Urinary bladder (tissue), 4 donors: ENCODE results near the gene FAM120C. TPM values are rescaled to one million over a fixed set of nuclear protein-coding genes. Genes with fewer than 3 reads are reported as not detected.

ENCODE experiments used
- DNase-seq: peaks from one replicate; pipeline ENCODE4 v3.0.0-alpha.2; 2015; ENCODE audit errors: extremely low spot score
- H3K27ac ChIP-seq: one replicate; pipeline ENCODE4 v1.5.1; 2013; ENCODE audit warnings: low read depth, mild to moderate bottlenecking, moderate library complexity
- H3K36me3 ChIP-seq: one replicate; pipeline ENCODE4 v1.6.1; 2013; ENCODE audit warnings: mild to moderate bottlenecking, moderate library complexity; ENCODE audit not compliant: insufficient read depth
- H3K4me1 ChIP-seq: one replicate; pipeline ENCODE4 v1.6.1; 2013; ENCODE audit warnings: mild to moderate bottlenecking, moderate library complexity; ENCODE audit not compliant: insufficient read depth
- H3K4me3 ChIP-seq: one replicate; pipeline ENCODE4 v1.5.1; 2013; ENCODE audit warnings: low read depth, low read length
- WGBS: extraction: QIAGEN DNeasy Blood & Tissue Kit; methylation state at CpG from one replicate; pipeline ENCODE4 v1.1.7; 2013; 5-methylcytosine and 5-hydroxymethylcytosine counted together
- polyA plus RNA-seq: library from polyadenylated mRNA; stranded (reverse); fragments of 200-250 nt; gene quantifications from one replicate; pipeline ENCODE4 v1.2.3, GENCODE V29; 2013
- total RNA-seq: library from RNA; depleted of rRNA; stranded (reverse); fragments of >200 nt; gene quantifications from one replicate; pipeline ENCODE4 v1.2.3, GENCODE V29; 2014
- donor health status: healthy with polysubstance abuse.
- donor health status: healthy.

The FAM120C gene
- total and polyA plus RNA-seq, 2 donors: 3.9 to 9.0 TPM

GRCh38 chrX:54087661-54088060 is 95.4 kb downstream of the FAM120C start:
- WGBS: 63% methylated on average over 4 of the region's 4 CpGs
- H3K4me3 ChIP-seq: no peak overlapping the region

GRCh38 chrX:54085666-54086065 is 97.4 kb downstream of the FAM120C start:
- 91% methylated on average over 6 of the region's 6 CpGs for WGBS
- DNase-seq: no peak
- Histone ChIP-seq H3K4me1 (no peaks in the 10 kb centered on the region), H3K4me3 (no peak overlapping the region), H3K27ac (no peak overlapping the region), H3K36me3 (no peaks in the 10 kb centered on the region)

More at GRCh38 chrX:54087661-54088060, 95.4 kb downstream of the FAM120C start:
- Histone ChIP-seq H3K4me1 (no peaks in the 10 kb centered on the region), H3K27ac (no peak overlapping the region), H3K36me3 (no peaks in the 10 kb centered on the region)
- no peak for DNase-seq

- Histone ChIP-seq H3K27ac (no peak overlapping the region), H3K36me3 (no peaks in the 10 kb centered on the region), H3K4me3 (no peak overlapping the region), H3K4me1 (no peaks in the 10 kb centered on the region)
- DNase-seq: no peak
- 95% methylated on average over 2 of the region's 2 CpGs for WGBS
Observed at GRCh38 chrX:54076903-54077302, 106.2 kb downstream of the FAM120C start.

GRCh38 chrX:54074826-54075225 is 108.2 kb downstream of the FAM120C start:
- no peak for DNase-seq
- H3K27ac ChIP-seq: no peak overlapping the region
- 97% methylated on average over 6 of the region's 6 CpGs for WGBS
- H3K4me3 ChIP-seq: no peak overlapping the region
- no peaks in the 10 kb centered on the region for H3K4me1 ChIP-seq
- no peaks in the 10 kb centered on the region for H3K36me3 ChIP-seq

- no peak for DNase-seq
- no peaks in the 10 kb centered on the region for H3K36me3 ChIP-seq
- 75% methylated on average over 2 of the region's 2 CpGs for WGBS
- no peak overlapping the region for H3K27ac ChIP-seq
- H3K4me3 ChIP-seq: no peak overlapping the region
- no peaks in the 10 kb centered on the region for H3K4me1 ChIP-seq
Observed at GRCh38 chrX:54067766-54068165, 115.3 kb downstream of the FAM120C start.

- DNase-seq: no peak
- H3K4me3 ChIP-seq: no peak overlapping the region
- no peaks in the 10 kb centered on the region for H3K4me1 ChIP-seq
- H3K36me3 ChIP-seq: no peaks in the 10 kb centered on the region
- no peak overlapping the region for H3K27ac ChIP-seq
Observed at GRCh38 chrX:54066841-54067240, 116.2 kb downstream of the FAM120C start.

GRCh38 chrX:54064564-54064963 is 118.5 kb downstream of the FAM120C start:
- no peak overlapping the region for H3K27ac ChIP-seq
- H3K4me1 ChIP-seq: no peaks in the 10 kb centered on the region
- no peak for DNase-seq
- WGBS: 88% methylated on average over 3 of the region's 3 CpGs
- H3K36me3 ChIP-seq: no peaks in the 10 kb centered on the region
- H3K4me3 ChIP-seq: no peak overlapping the region

GRCh38 chrX:54063361-54063760 is 119.7 kb downstream of the FAM120C start:
- no peak for DNase-seq
- no peak overlapping the region for H3K27ac ChIP-seq
- H3K36me3 ChIP-seq: no peaks in the 10 kb centered on the region
- WGBS: 93% methylated on average over 2 of the region's 2 CpGs
- no peaks in the 10 kb centered on the region for H3K4me1 ChIP-seq
- H3K4me3 ChIP-seq: no peak overlapping the region

- Histone ChIP-seq H3K27ac (no peak overlapping the region), H3K36me3 (no peaks in the 10 kb centered on the region), H3K4me1 (no peaks in the 10 kb centered on the region), H3K4me3 (no peak overlapping the region)
- DNase-seq: no peak
- WGBS: 56% methylated on average over 3 of the region's 3 CpGs
Observed at GRCh38 chrX:54049801-54050200, 133.3 kb downstream of the FAM120C start.

- DNase-seq: no peak
- no peaks in the 10 kb centered on the region for H3K4me1 ChIP-seq
- H3K4me3 ChIP-seq: no peak overlapping the region
- WGBS: 70% methylated on average over 1 of the region's 1 CpG
- H3K27ac ChIP-seq: no peak overlapping the region
- no peaks in the 10 kb centered on the region for H3K36me3 ChIP-seq
Observed at GRCh38 chrX:54048412-54048811, 134.6 kb downstream of the FAM120C start.

GRCh38 chrX:54045563-54046228 is 137.4 kb downstream of the FAM120C start:
- no peaks in the 10 kb centered on the region for H3K4me1 ChIP-seq
- H3K27ac ChIP-seq: no peak overlapping the region
- WGBS: 79% methylated on average over 12 of the region's 12 CpGs
- no peak for DNase-seq
- no peaks in the 10 kb centered on the region for H3K36me3 ChIP-seq
- H3K4me3 ChIP-seq: no peak overlapping the region

GRCh38 chrX:54044877-54045338 is 138.1 kb downstream of the FAM120C start:
- Histone ChIP-seq H3K4me3 (peak overlapping the region; percentile 35), H3K27ac (peak overlapping the region; percentile 90), H3K4me1 (no peaks in the 10 kb centered on the region), H3K36me3 (no peaks in the 10 kb centered on the region)
- DNase-seq: no peak
- WGBS: 3% methylated on average over 10 of the region's 10 CpGs

GRCh38 chrX:54044126-54044876 is 138.8 kb downstream of the FAM120C start, which contains the start of gene PHF8:
PHF8 (minus strand) TSS chrX:54044473; CDS start chrX:54042728, 1,745 bp downstream.
- DNase-seq: peak; percentile 84
- under 1% methylated on average over 66 of the region's 66 CpGs for WGBS
- Histone ChIP-seq H3K4me1 (no peaks in the 10 kb centered on the region), H3K27ac (peak within 1 kb of the TSS; percentile 90), H3K4me3 (peak within 1 kb of the TSS; percentile 58), H3K36me3 (no peaks in the 10 kb centered on the region)

GRCh38 chrX:54043541-54044125 is 139.4 kb downstream of the FAM120C start:
- DNase-seq: no peak
- Histone ChIP-seq H3K27ac (peak overlapping the region; percentile 89), H3K4me3 (peak overlapping the region; percentile 58), H3K4me1 (no peaks in the 10 kb centered on the region), H3K36me3 (no peaks in the 10 kb centered on the region)
- WGBS: under 1% methylated on average over 43 of the region's 43 CpGs
